Mesendoderm (in vitro differentiated cells): ENCODE data around the gene CDC42SE2.

Experiments used
- DNase-seq: peaks from one replicate; pipeline ENCODE4 v3.0.0; 2013
- H2AK5ac ChIP-seq: 2 replicates; pipeline ENCODE4 v1.6.1; 2013; ENCODE audit warnings: low read length, inconsistent platforms
- H2BK120ac ChIP-seq: 2 replicates; pipeline ENCODE4 v1.6.1; 2013; ENCODE audit warnings: low read depth, mild to moderate bottlenecking, low read length, moderate library complexity, mixed read lengths
- H2BK15ac ChIP-seq: replicated peaks from 2 replicates; pipeline ENCODE4 v1.6.1; 2013; ENCODE audit warnings: low read depth, mild to moderate bottlenecking, moderate library complexity
- H2BK5ac ChIP-seq: 2 replicates; pipeline ENCODE4 v1.6.1; 2013; ENCODE audit warnings: low read length, inconsistent platforms
- H3K18ac ChIP-seq: 2 replicates; pipeline ENCODE4 v1.6.1; 2013; ENCODE audit warnings: mild to moderate bottlenecking, low read length, mixed read lengths
- H3K23ac ChIP-seq: one replicate; pipeline ENCODE4 v1.6.1; 2013; ENCODE audit warnings: low read length
- H3K27ac ChIP-seq: 2 replicates; pipeline ENCODE4 v1.5.1; 2013; ENCODE audit warnings: low read depth, mild to moderate bottlenecking, inconsistent platforms, low read length, moderate library complexity
- H3K27me3 ChIP-seq: 2 replicates; pipeline ENCODE4 v1.6.1; 2013; ENCODE audit warnings: low read length, control low read depth, mild to moderate bottlenecking, inconsistent platforms; ENCODE audit not compliant: insufficient read depth, poor library complexity
- H3K36me3 ChIP-seq: 2 replicates; pipeline ENCODE4 v1.6.1; 2013; ENCODE audit warnings: low read length, inconsistent platforms; ENCODE audit not compliant: control insufficient read depth, insufficient read depth
- H3K4ac ChIP-seq: one replicate; pipeline ENCODE4 v1.6.1; 2013; ENCODE audit warnings: low read depth, mild to moderate bottlenecking, low read length, moderate library complexity
- H3K4me1 ChIP-seq: 2 replicates; pipeline ENCODE4 v1.6.1; 2013; ENCODE audit warnings: low read depth, low read length, inconsistent platforms; ENCODE audit not compliant: control insufficient read depth
- H3K4me2 ChIP-seq: 2 replicates; pipeline ENCODE4 v1.6.1; 2013; ENCODE audit warnings: low read length
- H3K4me3 ChIP-seq: 2 replicates; pipeline ENCODE4 v1.5.1; 2013; ENCODE audit warnings: mild to moderate bottlenecking, low read length
- H3K56ac ChIP-seq: one replicate; pipeline ENCODE4 v1.6.1; 2013; ENCODE audit warnings: low read length
- H3K79me1 ChIP-seq: 2 replicates; pipeline ENCODE4 v1.6.1; 2013; ENCODE audit warnings: low read length, inconsistent platforms
- H3K79me2 ChIP-seq: 2 replicates; pipeline ENCODE4 v1.6.1; 2013; ENCODE audit warnings: mild to moderate bottlenecking, low read length; ENCODE audit not compliant: control insufficient read depth, insufficient read depth
- H3K9ac ChIP-seq: 2 replicates; pipeline ENCODE4 v1.6.1; 2013; ENCODE audit warnings: low read length, inconsistent platforms
- H4K5ac ChIP-seq: one replicate; pipeline ENCODE4 v1.6.1; 2013; ENCODE audit warnings: low read length
- H4K8ac ChIP-seq: one replicate; pipeline ENCODE4 v1.6.1; 2013; ENCODE audit warnings: low read depth, mild to moderate bottlenecking, control low read depth, low read length, moderate library complexity
- WGBS: extraction: QIAGEN DNeasy Blood & Tissue Kit; methylation state at CpG from one replicate; pipeline ENCODE4 v1.1.7; 2013; ENCODE audit warnings: low lambda C conversion rate, missing lambda C conversion rate; ENCODE audit not compliant: insufficient coverage; ENCODE audit errors: extremely low coverage; 5-methylcytosine and 5-hydroxymethylcytosine counted together

Gene CDC42SE2

DNA sequence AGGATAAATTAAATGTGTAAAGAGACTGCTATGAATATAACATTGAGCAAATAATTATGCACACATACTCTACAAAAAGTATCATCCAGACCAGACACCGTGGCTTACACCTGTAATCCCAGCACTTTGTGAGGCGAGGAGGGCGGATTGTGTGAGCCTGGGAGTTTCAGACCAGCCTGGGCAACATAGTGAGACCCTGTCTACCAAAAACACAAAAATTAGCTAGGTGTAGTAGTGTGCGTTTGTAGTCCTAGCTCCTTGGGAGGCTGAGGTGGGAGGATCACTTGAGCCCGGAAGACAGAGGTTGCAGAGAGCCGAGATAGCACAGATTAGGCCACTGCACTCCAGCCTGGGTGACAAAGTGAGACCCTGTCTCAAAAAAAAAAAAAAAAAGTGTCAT is 2.4 kb upstream of the CDC42SE2 start:
- Histone ChIP-seq H3K4me1 (no peaks in the 10 kb centered on the region), H3K36me3 (no peaks in the 10 kb centered on the region), H2BK5ac (no peak overlapping the region), H3K9ac (no peak overlapping the region), H3K4me3 (no peak overlapping the region), H2BK120ac (no peak overlapping the region), H3K56ac (no peak overlapping the region), H3K79me1 (no peaks in the 10 kb centered on the region), H3K4me2 (no peak overlapping the region), H3K4ac (no peak overlapping the region), H3K79me2 (peaks cover 2% of the 10 kb centered on the region), H3K23ac (no peak overlapping the region), H4K5ac (no peak overlapping the region), H3K27ac (no peak overlapping the region), H2BK15ac (no peak overlapping the region), H4K8ac (no peak overlapping the region), H3K27me3 (no peaks in the 10 kb centered on the region), H3K18ac (no peak overlapping the region), H2AK5ac (no peak overlapping the region)
- no CpG with 5 or more reads among the region's 6 CpGs for WGBS
- no peak for DNase-seq

DNA sequence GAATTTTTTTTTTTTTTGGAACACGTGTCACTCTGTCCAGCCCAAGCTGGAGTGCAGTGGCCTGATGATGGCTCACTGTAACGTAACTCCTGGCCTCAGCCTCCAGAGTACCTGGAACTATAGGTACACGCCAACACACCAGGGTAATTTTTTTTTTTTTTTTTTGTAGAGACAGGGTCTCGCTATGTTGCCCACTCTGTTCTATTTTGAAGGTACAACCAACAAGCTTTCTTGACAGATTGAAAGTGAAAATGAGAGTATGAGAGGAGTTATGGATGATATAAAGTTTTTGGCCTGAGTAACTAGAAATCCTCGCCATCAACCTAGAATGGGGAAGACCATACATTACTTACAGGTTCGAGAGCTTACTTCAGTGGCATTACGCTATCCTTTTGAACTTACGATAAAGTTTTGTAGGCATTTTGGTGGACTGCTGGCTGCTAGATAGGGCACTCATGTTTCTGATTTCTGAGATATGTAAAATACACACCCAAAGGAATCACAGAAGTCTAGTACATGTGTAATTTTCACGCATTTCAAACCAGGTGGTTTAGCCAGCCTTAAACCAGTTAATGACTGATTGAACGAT is 806 bp upstream of the CDC42SE2 start:
- Histone ChIP-seq H3K27ac (no peak overlapping the region), H3K4me1 (no peaks in the 10 kb centered on the region), H2BK120ac (no peak overlapping the region), H2BK5ac (no peak overlapping the region), H3K27me3 (no peaks in the 10 kb centered on the region), H3K9ac (peak overlapping the region; percentile 83), H4K8ac (no peak overlapping the region), H3K79me1 (no peaks in the 10 kb centered on the region), H4K5ac (no peak overlapping the region), H3K4me2 (peak overlapping the region; percentile 89), H3K18ac (peak overlapping the region; percentile 78), H3K4ac (no peak overlapping the region), H3K36me3 (no peaks in the 10 kb centered on the region), H3K79me2 (peaks cover 2% of the 10 kb centered on the region), H3K4me3 (peak overlapping the region; percentile 70), H2AK5ac (no peak overlapping the region), H2BK15ac (no peak overlapping the region), H3K56ac (peak overlapping the region; percentile 85), H3K23ac (no peak overlapping the region)
- DNase-seq, result peak; percentile 25
- no CpG with 5 or more reads among the region's 10 CpGs for WGBS

DNA sequence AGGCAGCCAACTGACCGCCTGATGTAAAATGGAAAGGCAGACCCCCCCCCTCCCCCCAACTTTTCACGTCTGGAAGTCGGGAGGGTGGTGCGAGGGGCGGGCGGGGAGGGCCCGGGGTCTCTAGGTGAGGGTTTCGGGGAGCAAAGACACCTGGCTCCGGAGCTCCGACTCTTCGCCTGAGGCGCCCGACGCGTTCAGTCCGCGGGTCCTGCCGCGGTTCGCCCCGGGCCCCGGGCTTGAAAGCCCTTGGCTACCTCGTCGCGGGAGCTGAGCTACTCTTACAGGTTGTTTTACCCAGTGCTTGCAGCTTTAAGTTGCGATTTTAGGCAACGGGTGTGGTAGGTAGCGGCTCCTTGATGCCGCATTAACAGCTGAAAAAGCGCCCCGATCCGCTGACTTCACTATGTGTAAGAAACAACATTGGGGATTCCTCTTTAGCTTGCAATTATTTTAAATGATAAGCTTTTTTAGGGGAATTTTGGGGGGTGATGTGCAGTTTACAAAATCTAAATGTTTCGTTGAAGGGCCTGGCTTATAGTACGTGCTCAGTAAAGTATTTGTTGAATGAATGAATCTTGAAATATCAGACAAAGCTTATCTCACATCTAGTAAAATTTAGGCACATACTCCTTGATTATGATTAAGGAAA is 722 bp downstream of the CDC42SE2 start:
- H3K79me1 ChIP-seq, result no peaks in the 10 kb centered on the region
- peak overlapping the region; percentile 98 for H3K4me3 ChIP-seq
- peak overlapping the region; percentile 95 for H3K9ac ChIP-seq
- H4K8ac ChIP-seq, result peak overlapping the region; percentile 93
- H3K4ac ChIP-seq, result no peak overlapping the region
- no peaks in the 10 kb centered on the region for H3K27me3 ChIP-seq
- no peaks in the 10 kb centered on the region for H3K36me3 ChIP-seq
- DNase-seq, result peak; percentile 75
- H2BK5ac ChIP-seq, result no peak overlapping the region
- H3K79me2 ChIP-seq, result peaks cover 2% of the 10 kb centered on the region
- H3K56ac ChIP-seq, result peak overlapping the region; percentile 92
- no CpG with 5 or more reads among the region's 34 CpGs for WGBS
- H2BK15ac ChIP-seq, result no peak overlapping the region
- peak overlapping the region; percentile 94 for H3K27ac ChIP-seq
- H3K4me2 ChIP-seq, result peak overlapping the region; percentile 61
- no peak overlapping the region for H3K23ac ChIP-seq
- no peak overlapping the region for H2AK5ac ChIP-seq
- H4K5ac ChIP-seq, result no peak overlapping the region
- no peaks in the 10 kb centered on the region for H3K4me1 ChIP-seq
- H2BK120ac ChIP-seq, result no peak overlapping the region
- H3K18ac ChIP-seq, result peak overlapping the region; percentile 57

DNA sequence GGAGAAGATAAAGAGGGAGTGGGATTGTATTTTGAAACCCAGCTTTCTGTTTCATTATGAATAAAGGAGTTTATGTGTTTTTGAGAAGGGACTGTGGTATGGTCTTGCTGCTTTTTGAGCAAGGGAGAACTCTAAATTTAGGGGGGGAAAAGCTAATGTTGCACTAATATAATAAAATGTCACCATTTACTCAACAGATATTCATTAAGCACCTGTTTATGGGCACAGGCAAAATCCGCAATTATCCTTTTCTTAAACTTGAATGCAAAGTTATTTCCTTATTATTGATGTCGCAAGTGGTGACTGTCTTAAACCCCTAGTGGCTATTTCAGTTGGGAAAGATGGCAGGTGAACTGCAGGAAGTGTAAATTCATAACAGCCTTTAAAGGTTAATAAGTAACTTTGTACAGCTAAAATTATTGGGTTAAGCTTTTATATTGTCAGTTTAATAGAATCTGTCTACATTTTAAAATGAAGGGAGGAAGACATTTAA is 1.5 kb downstream of the CDC42SE2 start:
- no peak overlapping the region for H3K9ac ChIP-seq
- no peak overlapping the region for H2AK5ac ChIP-seq
- no peak overlapping the region for H3K56ac ChIP-seq
- WGBS, result no CpG with 5 or more reads among the region's 2 CpGs
- no peak overlapping the region for H4K5ac ChIP-seq
- no peaks in the 10 kb centered on the region for H3K79me1 ChIP-seq
- H3K4me2 ChIP-seq, result peak overlapping the region; percentile 3
- H2BK5ac ChIP-seq, result no peak overlapping the region
- no peak overlapping the region for H3K4ac ChIP-seq
- H3K18ac ChIP-seq, result no peak overlapping the region
- H2BK15ac ChIP-seq, result no peak overlapping the region
- no peaks in the 10 kb centered on the region for H3K27me3 ChIP-seq
- DNase-seq, result peak; percentile 18
- H3K36me3 ChIP-seq, result no peaks in the 10 kb centered on the region
- H3K27ac ChIP-seq, result no peak overlapping the region
- no peak overlapping the region for H3K23ac ChIP-seq
- H3K79me2 ChIP-seq, result peaks cover 2% of the 10 kb centered on the region
- H3K4me1 ChIP-seq, result no peaks in the 10 kb centered on the region
- no peak overlapping the region for H4K8ac ChIP-seq
- no peak overlapping the region for H3K4me3 ChIP-seq
- no peak overlapping the region for H2BK120ac ChIP-seq

DNA sequence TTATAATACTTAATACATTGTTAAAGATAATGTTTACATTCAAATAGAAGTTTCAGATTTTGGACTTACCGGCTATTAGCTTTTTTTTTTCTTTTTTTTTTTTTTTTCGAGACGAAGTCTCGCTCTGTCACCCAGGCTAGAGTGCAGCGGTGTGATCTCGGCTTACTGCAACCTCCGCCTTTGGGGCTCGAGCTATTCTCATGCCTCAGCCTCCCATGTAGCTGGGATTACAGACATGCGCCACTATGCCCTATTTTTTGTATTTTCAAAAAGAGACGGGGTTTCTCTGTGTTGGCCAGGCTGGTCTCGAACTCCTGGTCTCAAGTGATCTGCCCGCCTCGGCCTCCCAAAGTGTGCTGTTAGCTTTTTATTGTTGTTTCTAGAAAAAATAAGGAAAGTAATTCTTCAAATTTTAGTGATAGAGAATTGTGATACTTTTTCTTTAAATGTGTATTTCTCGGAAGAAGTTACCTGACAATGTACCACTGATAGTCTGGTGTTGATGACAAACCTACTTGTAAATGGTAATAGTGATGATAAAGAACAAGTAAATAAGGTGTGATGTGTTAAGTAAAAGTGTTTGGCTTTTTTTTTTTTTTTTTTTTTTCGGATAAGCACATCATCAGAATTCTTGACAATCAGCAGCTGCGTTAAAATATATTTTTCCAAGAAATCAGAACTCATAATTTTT is 2.7 kb downstream of the CDC42SE2 start:
- Histone ChIP-seq H3K36me3 (no peaks in the 10 kb centered on the region), H3K4ac (no peak overlapping the region), H3K9ac (no peak overlapping the region), H2BK120ac (no peak overlapping the region), H4K5ac (no peak overlapping the region), H2BK15ac (no peak overlapping the region), H3K79me1 (peaks cover 1% of the 10 kb centered on the region), H4K8ac (no peak overlapping the region), H3K4me3 (no peak overlapping the region), H3K4me2 (no peak overlapping the region), H3K27ac (no peak overlapping the region), H2BK5ac (no peak overlapping the region), H3K18ac (no peak overlapping the region), H3K27me3 (no peaks in the 10 kb centered on the region), H3K79me2 (peaks cover 2% of the 10 kb centered on the region), H3K4me1 (no peaks in the 10 kb centered on the region), H3K56ac (no peak overlapping the region), H3K23ac (no peak overlapping the region), H2AK5ac (no peak overlapping the region)
- WGBS, result no CpG with 5 or more reads among the region's 16 CpGs
- DNase-seq, result no peak
